LNCAP (cell line): ENCODE data around the gene CERS3.

Experiments
- TF ChIP-seq, protein P1 (sequence below): fragments of 450-650 bp; IDR thresholded peaks from 2 replicates; pipeline ENCODE4 v1.5.1; 2017; ENCODE audit warnings: mild to moderate bottlenecking

CERS3 gene

DNA sequence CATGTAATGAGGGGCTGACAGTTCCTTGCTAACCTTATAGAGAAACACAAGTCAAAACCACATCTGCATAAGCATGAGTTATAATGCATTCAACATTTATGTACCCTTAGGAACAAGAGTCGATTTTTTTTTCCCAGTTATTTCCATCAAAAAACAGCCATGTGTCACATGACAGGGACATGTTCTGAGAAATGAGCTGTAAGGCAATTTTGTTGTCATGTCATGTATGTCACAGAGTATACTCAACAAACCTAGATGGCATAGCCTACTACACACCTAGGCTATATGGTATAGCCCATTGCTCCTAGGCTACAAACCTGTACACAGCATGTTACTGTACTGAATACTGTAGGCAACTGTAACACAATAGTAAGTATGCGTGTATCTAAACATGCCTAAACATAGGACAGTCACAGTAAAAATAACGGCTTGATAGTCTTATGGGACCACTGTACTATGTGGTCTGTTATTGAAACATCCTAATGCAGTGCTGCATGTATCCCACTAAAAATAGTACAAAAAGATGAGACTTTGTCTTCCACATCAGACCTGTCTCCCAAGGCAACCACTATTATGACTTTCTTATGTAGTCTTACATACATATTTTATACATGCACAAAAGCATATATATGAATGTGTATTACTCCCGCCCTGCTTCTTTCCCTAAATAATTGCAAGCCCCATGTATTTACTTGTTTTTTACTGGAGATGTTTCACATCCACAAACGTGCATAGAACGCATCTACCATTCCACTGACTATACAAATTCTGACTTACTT is 38.3 kb upstream of the CERS3 start:
- TF ChIP-seq, protein P1, sequence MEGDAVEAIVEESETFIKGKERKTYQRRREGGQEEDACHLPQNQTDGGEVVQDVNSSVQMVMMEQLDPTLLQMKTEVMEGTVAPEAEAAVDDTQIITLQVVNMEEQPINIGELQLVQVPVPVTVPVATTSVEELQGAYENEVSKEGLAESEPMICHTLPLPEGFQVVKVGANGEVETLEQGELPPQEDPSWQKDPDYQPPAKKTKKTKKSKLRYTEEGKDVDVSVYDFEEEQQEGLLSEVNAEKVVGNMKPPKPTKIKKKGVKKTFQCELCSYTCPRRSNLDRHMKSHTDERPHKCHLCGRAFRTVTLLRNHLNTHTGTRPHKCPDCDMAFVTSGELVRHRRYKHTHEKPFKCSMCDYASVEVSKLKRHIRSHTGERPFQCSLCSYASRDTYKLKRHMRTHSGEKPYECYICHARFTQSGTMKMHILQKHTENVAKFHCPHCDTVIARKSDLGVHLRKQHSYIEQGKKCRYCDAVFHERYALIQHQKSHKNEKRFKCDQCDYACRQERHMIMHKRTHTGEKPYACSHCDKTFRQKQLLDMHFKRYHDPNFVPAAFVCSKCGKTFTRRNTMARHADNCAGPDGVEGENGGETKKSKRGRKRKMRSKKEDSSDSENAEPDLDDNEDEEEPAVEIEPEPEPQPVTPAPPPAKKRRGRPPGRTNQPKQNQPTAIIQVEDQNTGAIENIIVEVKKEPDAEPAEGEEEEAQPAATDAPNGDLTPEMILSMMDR = no peak

DNA sequence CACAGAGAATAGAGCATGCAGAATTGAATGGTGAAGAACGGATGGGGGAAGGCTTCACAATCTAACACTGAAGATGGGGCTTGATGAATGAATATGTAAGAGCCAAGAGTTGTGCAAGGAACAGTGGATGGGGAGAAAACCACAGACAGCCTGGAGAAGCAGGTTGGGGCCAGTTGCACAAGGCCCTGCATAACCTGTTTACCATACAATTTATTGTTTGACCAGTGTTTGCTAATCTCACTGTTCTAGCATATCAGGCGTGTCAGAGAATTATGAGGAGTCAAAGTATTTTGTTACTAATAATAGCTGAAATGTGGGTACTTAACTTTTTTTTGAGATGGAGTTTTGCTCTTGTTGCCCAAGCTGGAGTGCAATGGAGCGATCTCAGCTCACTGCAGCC is 36.8 kb upstream of the CERS3 start:
- TF ChIP-seq, protein P1 = no peak

DNA sequence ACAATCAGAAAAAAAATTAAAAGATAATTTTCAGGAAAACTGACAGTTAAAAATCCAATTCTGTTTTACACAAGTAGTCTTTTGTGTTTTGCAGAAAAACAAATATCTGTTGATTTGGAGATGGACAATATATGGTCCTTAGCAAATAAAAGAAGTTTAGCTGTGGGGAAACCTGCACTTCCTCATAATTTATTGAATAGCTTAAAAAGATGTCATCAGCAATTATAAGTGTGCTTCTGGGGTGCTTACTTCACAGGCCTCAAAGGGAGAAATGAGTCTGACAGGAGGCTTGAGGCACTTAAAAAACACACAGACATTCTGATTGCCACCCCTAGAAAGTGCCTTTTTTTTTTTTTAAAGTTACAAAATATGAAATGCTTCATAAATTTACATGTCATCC is 31.6 kb upstream of the CERS3 start:
- TF ChIP-seq, protein P1 = no peak

DNA sequence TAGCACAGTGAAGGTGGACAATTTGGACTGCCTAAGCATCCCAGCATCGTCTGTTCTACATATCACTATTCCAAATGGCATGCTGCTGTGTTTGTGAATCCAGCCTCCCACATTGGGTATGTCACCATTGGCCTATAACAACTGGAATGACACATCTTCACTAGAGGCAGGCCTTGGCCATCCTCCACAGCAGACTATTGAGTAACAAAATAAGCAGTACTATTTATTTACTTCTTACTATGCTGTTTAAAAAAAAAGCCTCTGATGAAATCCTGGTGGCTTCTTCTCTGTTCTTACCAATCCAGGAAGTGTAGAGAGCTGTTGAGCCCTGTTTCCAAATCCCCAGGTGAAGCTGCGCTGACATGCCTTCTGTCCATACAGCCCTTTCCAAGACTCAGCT is 30.6 kb upstream of the CERS3 start:
- TF ChIP-seq, protein P1 = no peak

DNA sequence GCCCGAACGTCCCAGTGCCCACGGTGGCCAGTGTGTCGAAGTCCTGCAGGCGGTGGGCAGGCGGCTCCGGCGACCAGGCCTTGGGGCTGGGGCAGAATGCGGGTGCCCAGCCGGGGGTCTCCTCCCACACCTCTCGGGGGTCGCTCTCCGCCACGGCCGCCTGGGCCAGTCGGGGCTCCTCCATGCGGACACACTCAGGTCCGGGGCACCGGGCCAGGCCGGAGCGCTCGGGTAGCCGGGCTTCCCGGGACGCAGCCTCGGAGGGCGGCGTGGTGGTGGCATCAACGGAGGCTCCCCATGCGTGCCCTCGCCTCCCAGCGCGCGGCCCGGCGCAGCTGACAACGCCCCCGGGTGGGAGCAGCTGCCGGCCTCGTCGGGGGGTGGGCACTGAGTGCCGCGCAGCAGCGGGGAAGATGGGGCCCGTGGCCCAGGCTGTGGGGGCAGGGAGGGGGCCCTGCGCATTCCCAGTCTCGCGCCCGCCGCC is 30.1 kb upstream of the CERS3 start:
- TF ChIP-seq, protein P1 = no peak

DNA sequence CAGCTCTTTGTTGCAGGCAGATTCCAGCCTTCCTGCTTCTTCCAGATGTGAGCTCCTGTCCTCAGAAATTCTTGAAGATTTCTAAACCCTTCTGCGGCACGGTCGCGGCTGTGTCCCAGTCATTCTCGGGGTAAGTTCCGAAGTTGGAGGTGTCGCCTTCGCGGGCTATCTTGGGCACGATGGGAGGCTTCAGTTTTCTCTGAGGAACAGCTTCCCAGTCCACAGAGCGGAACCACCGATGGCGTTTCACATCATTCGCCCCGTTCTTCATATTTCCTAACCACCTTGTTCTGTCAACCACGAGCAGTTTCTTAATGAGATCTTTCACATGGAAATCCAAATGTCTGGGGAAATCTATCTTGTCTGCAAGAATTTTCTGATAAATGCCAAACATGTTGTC is 24.7 kb upstream of the CERS3 start:
- TF ChIP-seq, protein P1 = no peak

DNA sequence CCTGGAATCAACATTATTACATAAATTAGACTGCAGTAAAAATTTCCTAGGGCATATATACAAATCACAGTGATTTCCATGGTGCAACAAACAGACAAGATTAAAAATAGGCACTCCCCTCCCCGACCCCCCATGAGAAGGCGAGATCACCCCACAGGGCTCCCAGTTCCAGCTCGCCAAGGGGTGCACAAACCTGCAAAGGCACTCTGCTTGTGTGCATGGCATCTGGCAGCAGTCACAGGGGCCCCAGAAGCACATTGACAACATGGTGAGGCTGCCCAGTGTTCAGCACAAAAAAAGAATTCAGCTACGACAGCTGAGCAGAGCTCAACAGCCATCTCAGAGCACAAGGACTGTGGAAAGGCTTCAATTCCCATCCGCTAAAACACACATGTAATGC is 19.2 kb upstream of the CERS3 start:
- TF ChIP-seq, protein P1 = no peak
